ENCODE measurements around the gene FOXO3. TPM values are rescaled to one million over a fixed set of nuclear protein-coding genes. Genes with fewer than 3 reads are reported as not detected.
A peak's percentile ranks its signal among the peaks of the same experiment; 100 is the strongest.

Gene FOXO3
- total and polyA plus RNA-seq, 2 experiments from 2014 or later, result 19.7 to 36.6 TPM

GRCh38 chr6:108732091-108732870 is 171.6 kb downstream of the FOXO3 start:
- DNase-seq, result peak; percentile 87
- H3K9ac ChIP-seq, result no peak overlapping the region
- in situ Hi-C loops (cut with MboI), result no loop called here
- no peak overlapping the region for H3K27ac ChIP-seq
- no peaks in the 10 kb centered on the region for H3K79me2 ChIP-seq (ENCODE audit: insufficient read depth)
- no peak for TF ChIP-seq EZH2phosphoT487 (IDR thresholded peaks at IDR 0.05; ENCODE audit: insufficient read depth, low read depth)
- TF ChIP-seq EZH2 (IDR thresholded peaks at IDR 0.05; ENCODE audit: insufficient read depth, poor library complexity, severe bottlenecking), result no peak
- H2AFZ ChIP-seq, result no peak overlapping the region
- no peak overlapping the region for H3K4me3 ChIP-seq
- no peaks in the 10 kb centered on the region for H3K27me3 ChIP-seq (replicated peaks; ENCODE audit: insufficient read depth)
- H3K36me3 ChIP-seq (ENCODE audit: low read depth), result no peaks in the 10 kb centered on the region
- H3K9me3 ChIP-seq (ENCODE audit: low read depth), result no peaks in the 10 kb centered on the region
- H3K4me1 ChIP-seq (ENCODE audit: insufficient read depth), result peaks cover 23% of the 10 kb centered on the region
- peaks cover 6% of the 10 kb centered on the region for H3F3A ChIP-seq (ENCODE audit: insufficient read depth)
- H3K9me2 ChIP-seq (ENCODE audit: insufficient read depth), result no peaks in the 10 kb centered on the region
- H3K4me2 ChIP-seq (ENCODE audit: unreplicated experiment), result no peak overlapping the region
- 66% methylated on average over 16 of the region's 16 CpGs for WGBS, 2 experiments (ENCODE audit: low coverage in 1 of 2, low lambda C conversion rate in 2 of 2, missing lambda C conversion rate in 2 of 2)
- no peaks in the 10 kb centered on the region for H4K20me1 ChIP-seq (ENCODE audit: insufficient read depth)

GRCh38 chr6:108733051-108733450 is 172.3 kb downstream of the FOXO3 start:
- H3K4me1 ChIP-seq (ENCODE audit: insufficient read depth), result peaks cover 27% of the 10 kb centered on the region
- no peaks in the 10 kb centered on the region for H3K9me2 ChIP-seq (ENCODE audit: insufficient read depth)
- TF ChIP-seq EZH2 (IDR thresholded peaks at IDR 0.05; ENCODE audit: insufficient read depth, poor library complexity, severe bottlenecking) (no peak), EZH2phosphoT487 (IDR thresholded peaks at IDR 0.05; ENCODE audit: insufficient read depth, low read depth) (no peak)
- H4K20me1 ChIP-seq (ENCODE audit: insufficient read depth), result no peaks in the 10 kb centered on the region
- H3K4me3 ChIP-seq, result no peak overlapping the region
- no peak overlapping the region for H3K27ac ChIP-seq
- no peak overlapping the region for H2AFZ ChIP-seq
- H3K4me2 ChIP-seq (ENCODE audit: unreplicated experiment), result no peak overlapping the region
- WGBS, 2 experiments (ENCODE audit: low coverage in 1 of 2, low lambda C conversion rate in 2 of 2, missing lambda C conversion rate in 2 of 2), result 70 to 94% methylated on average over 1 of the region's 1 CpG
- H3K9ac ChIP-seq, result no peak overlapping the region
- peaks cover 13% of the 10 kb centered on the region for H3F3A ChIP-seq (ENCODE audit: insufficient read depth)
- H3K79me2 ChIP-seq (ENCODE audit: insufficient read depth), result no peaks in the 10 kb centered on the region
- H3K9me3 ChIP-seq (ENCODE audit: low read depth), result no peaks in the 10 kb centered on the region
- no peaks in the 10 kb centered on the region for H3K27me3 ChIP-seq (replicated peaks; ENCODE audit: insufficient read depth)
- H3K36me3 ChIP-seq (ENCODE audit: low read depth), result no peaks in the 10 kb centered on the region
- in situ Hi-C loops (cut with MboI), result no loop called here
- no peak for DNase-seq

- H2AFZ ChIP-seq, result no peak overlapping the region
- TF ChIP-seq EZH2phosphoT487 (IDR thresholded peaks at IDR 0.05; ENCODE audit: insufficient read depth, low read depth), result no peak
- H3K4me2 ChIP-seq (ENCODE audit: unreplicated experiment), result no peak overlapping the region
- no peak overlapping the region for H3K4me3 ChIP-seq
- in situ Hi-C loops (cut with MboI), result no loop called here
- 98 to 100% methylated on average over 2 of the region's 2 CpGs for WGBS, 2 experiments (ENCODE audit: low coverage in 1 of 2, low lambda C conversion rate in 2 of 2, missing lambda C conversion rate in 2 of 2)
- no peaks in the 10 kb centered on the region for H3K79me2 ChIP-seq (ENCODE audit: insufficient read depth)
- H3K27ac ChIP-seq, result no peak overlapping the region
- no peaks in the 10 kb centered on the region for H3K27me3 ChIP-seq (replicated peaks; ENCODE audit: insufficient read depth)
- H4K20me1 ChIP-seq (ENCODE audit: insufficient read depth), result no peaks in the 10 kb centered on the region
- no peaks in the 10 kb centered on the region for H3K36me3 ChIP-seq (ENCODE audit: low read depth)
- H3K9ac ChIP-seq, result no peak overlapping the region
- H3K9me2 ChIP-seq (ENCODE audit: insufficient read depth), result no peaks in the 10 kb centered on the region
- H3K9me3 ChIP-seq (ENCODE audit: low read depth), result no peaks in the 10 kb centered on the region
- peaks cover 34% of the 10 kb centered on the region for H3K4me1 ChIP-seq (ENCODE audit: insufficient read depth)
- peaks cover 21% of the 10 kb centered on the region for H3F3A ChIP-seq (ENCODE audit: insufficient read depth)
- no peak for DNase-seq
These were observed 173.1 kb downstream of the FOXO3 start for GRCh38 chr6:108733706-108734265.

Small RNA genes within 50 kb of the gene (small RNA-seq; reads per million reads assigned to genes)
- gene AL391646.1 (ENCODE audit: low read depth, low replicate concordance), result not detected
- not detected for gene SUMO2P8 (ENCODE audit: low read depth, low replicate concordance)

Measured in GM23248 (cell line).